K562 (cell line): ENCODE measurements around the gene FRYL. TPM values are rescaled to one million over a fixed set of nuclear protein-coding genes. Genes with fewer than 3 reads are reported as not detected.
A peak's percentile ranks its signal among the peaks of the same experiment; 100 is the strongest.

Source experiments
- ARHGAP35 ChIP-seq: fragments of 450-650 bp; IDR thresholded peaks from 2 replicates; pipeline ENCODE4 v1.6.1; 2018; ENCODE audit not compliant: partially characterized antibody
- CREM ChIP-seq: IDR thresholded peaks from 2 replicates; pipeline ENCODE4 v1.6.1; 2014; ENCODE audit warnings: antibody characterized with exemption, low read depth
- DPF2 ChIP-seq: fragments of 450-650 bp; IDR thresholded peaks from 2 replicates; pipeline ENCODE4 v1.6.1; 2016
- ETV5 ChIP-seq: sonication (generic); formaldehyde crosslinking; IDR thresholded peaks from 2 replicates; pipeline ENCODE4 v1.4.0; 2020; ENCODE audit warnings: low read depth, mild to moderate bottlenecking, missing genetic modification reagents
- KLF10 ChIP-seq: fragments of 250-450 bp; sonication (Bioruptor Pico); IDR thresholded peaks from 2 replicates; pipeline ENCODE4 v1.6.1; 2021; ENCODE audit warnings: matching md5 sums
- MTA3 ChIP-seq: fragments of 450-650 bp; formaldehyde crosslinking; IDR thresholded peaks from 2 replicates; pipeline ENCODE4 v1.6.1; 2017; ENCODE audit warnings: mild to moderate bottlenecking, borderline replicate concordance
- PHF20 ChIP-seq: fragments of 450-650 bp; IDR thresholded peaks from 2 replicates; pipeline ENCODE4 v1.6.1; 2018; ENCODE audit not compliant: partially characterized antibody
- POLR2AphosphoS5 ChIP-seq: IDR thresholded peaks from 2 replicates; pipeline ENCODE4 v1.6.1; 2011; ENCODE audit warnings: mild to moderate bottlenecking, low read depth, low read length, moderate library complexity; ENCODE audit not compliant: control insufficient read depth, insufficient read depth
- RBM17 ChIP-seq: fragments of 200-400 bp; formaldehyde crosslinking; IDR thresholded peaks from 2 replicates; pipeline ENCODE4 v1.6.1; 2017; ENCODE audit warnings: low read depth, mild to moderate bottlenecking, low read length, borderline replicate concordance
- SMAD1 ChIP-seq: fragments of 150-350 bp; IDR thresholded peaks from 2 replicates; pipeline ENCODE4 v1.6.1; 2014; ENCODE audit warnings: low read length, low read depth; ENCODE audit not compliant: partially characterized antibody
- TRIM28 ChIP-seq: fragments of 450-650 bp; IDR thresholded peaks from 2 replicates; pipeline ENCODE4 v1.6.1; 2017
- ZMIZ1 ChIP-seq, 2 experiments: fragments of 150-350 bp in 1 of 2; IDR thresholded peaks; 2 replicates each; pipeline ENCODE4 v1.6.1; 2012 to 2016; ENCODE audit warnings: low read depth in 2 of 2, low read length in 2 of 2, mild to moderate bottlenecking in 1 of 2, moderate library complexity in 1 of 2
- ZNF280A ChIP-seq: fragments of 450-650 bp; IDR thresholded peaks from 2 replicates; pipeline ENCODE4 v1.6.1; 2018; ENCODE audit warnings: mild to moderate bottlenecking, low read depth; ENCODE audit not compliant: partially characterized antibody
- ZNF449 ChIP-seq: fragments of 250-450 bp; sonication (Bioruptor Pico); IDR thresholded peaks from 2 replicates; pipeline ENCODE4 v1.8.0; 2022; ENCODE audit warnings: moderate library complexity, mild to moderate bottlenecking, inconsistent platforms
- ZSCAN29 ChIP-seq: fragments of 450-650 bp; IDR thresholded peaks from 2 replicates; pipeline ENCODE4 v1.6.1; 2017
- polyA plus RNA-seq, 8 experiments: library from polyadenylated mRNA; depleted of rRNA in 4 of 8; stranded (reverse) in 5 of 8; unstranded in 3 of 8; fragments of >200 nt; fragmentation: Nextera tagmentation in 2 of 8; fragmentation: Illumina TruSeq in 1 of 8; extraction: Ambion mirVana in 2 of 8; extraction: Trizol in 1 of 8; gene quantifications; 2 replicates each; pipeline versions ENCODE4 v1.2.1 to v1.2.3, GENCODE V29; 2011 to 2014; ENCODE audit warnings: inconsistent platforms in 1 of 8, missing spikeins in 1 of 8
- total RNA-seq, 7 experiments: library from RNA; depleted of rRNA in 6 of 7; stranded (reverse); fragments of >200 nt in 6 of 7; fragmentation: Illumina TruSeq in 2 of 7; extraction: Trizol in 2 of 7; gene quantifications; 2 replicates each; pipeline versions ENCODE4 v1.2.1 to v1.2.3, GENCODE V29; 2011 to 2021; ENCODE audit warnings: low replicate concordance in 1 of 7

The FRYL gene
- total and polyA plus RNA-seq, 9 of the 15 experiments (the other 6 are each of a cell fraction or from before 2014, with no cell fraction given) = 7.2 to 34.9 (median 15.9) TPM

- TF ChIP-seq ETV5 (CRISPR knock-in tag) = 0 out of 2 replicates have a peak, but pooled peaks have one; percentile 25
- TF ChIP-seq TRIM28 = peak; percentile 27; the same call in 1 of the 2 replicates
- TF ChIP-seq ZMIZ1 (IDR thresholded peaks at IDR 0.05; ENCODE audit: low read depth in 2 of 2, low read length in 2 of 2) = peak in 1 of 2 experiments; percentile 81; a peak in 2 of 4 replicates
- no peak for TF ChIP-seq PHF20
- no peak for TF ChIP-seq ZNF280A
- peak; percentile 81 for TF ChIP-seq CREM
- TF ChIP-seq KLF10 (CRISPR knock-in tag) = no peak
- peak; percentile 99 for TF ChIP-seq DPF2
- TF ChIP-seq POLR2AphosphoS5 = peak; percentile 90
- TF ChIP-seq RBM17 = no peak
- TF ChIP-seq MTA3 = peak; percentile 89
- no peak for TF ChIP-seq ZNF449 (CRISPR knock-in tag)
- no peak for TF ChIP-seq ARHGAP35
- no peak for TF ChIP-seq ZSCAN29
- no peak for TF ChIP-seq SMAD1
These were observed 96.1 kb downstream of the FRYL start (continued) for GRCh38 chr4:48683784-48684666.
